Fibroblast of mammary gland (primary cell): ENCODE results near the gene ZRANB3.

Source experiments
- DNase-seq: peaks from one replicate; pipeline ENCODE4 v3.0.0-alpha.2; 2010; ENCODE audit warnings: low read depth
- H3K4me3 ChIP-seq: 2 replicates; pipeline ENCODE4 v1.5.1; 2011; ENCODE audit warnings: low read depth, mild to moderate bottlenecking, low read length, moderate library complexity; ENCODE audit not compliant: control insufficient read depth
- TF ChIP-seq, protein P1 (sequence below): conservative IDR thresholded peaks from 2 replicates; pipeline ENCODE4 v1.5.1; 2011; ENCODE audit warnings: low read depth, low read length, inconsistent platforms; ENCODE audit not compliant: control insufficient read depth, insufficient read depth

ZRANB3 gene

DNA sequence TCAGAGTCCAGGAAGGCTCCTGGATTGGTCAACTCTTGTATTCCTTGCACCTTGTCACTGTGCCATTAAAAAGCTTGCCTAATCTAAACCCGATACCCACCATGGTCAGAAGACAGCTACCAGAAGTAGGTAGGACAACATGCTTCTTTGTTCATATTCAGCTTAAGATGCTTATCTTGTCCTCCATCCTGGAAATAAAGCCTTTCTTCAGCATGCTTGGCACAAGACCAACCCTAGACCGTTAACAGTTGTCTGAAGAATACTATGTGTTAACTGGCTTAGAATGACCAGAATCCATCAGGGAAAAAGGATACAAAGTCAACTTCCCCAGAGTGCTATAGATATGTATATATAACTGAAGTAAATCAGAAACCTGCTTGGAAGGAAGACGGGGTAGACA, 193.9 kb downstream of the ZRANB3 start:
- no peak for DNase-seq
- H3K4me3 ChIP-seq = no peak overlapping the region
- TF ChIP-seq, protein P1, sequence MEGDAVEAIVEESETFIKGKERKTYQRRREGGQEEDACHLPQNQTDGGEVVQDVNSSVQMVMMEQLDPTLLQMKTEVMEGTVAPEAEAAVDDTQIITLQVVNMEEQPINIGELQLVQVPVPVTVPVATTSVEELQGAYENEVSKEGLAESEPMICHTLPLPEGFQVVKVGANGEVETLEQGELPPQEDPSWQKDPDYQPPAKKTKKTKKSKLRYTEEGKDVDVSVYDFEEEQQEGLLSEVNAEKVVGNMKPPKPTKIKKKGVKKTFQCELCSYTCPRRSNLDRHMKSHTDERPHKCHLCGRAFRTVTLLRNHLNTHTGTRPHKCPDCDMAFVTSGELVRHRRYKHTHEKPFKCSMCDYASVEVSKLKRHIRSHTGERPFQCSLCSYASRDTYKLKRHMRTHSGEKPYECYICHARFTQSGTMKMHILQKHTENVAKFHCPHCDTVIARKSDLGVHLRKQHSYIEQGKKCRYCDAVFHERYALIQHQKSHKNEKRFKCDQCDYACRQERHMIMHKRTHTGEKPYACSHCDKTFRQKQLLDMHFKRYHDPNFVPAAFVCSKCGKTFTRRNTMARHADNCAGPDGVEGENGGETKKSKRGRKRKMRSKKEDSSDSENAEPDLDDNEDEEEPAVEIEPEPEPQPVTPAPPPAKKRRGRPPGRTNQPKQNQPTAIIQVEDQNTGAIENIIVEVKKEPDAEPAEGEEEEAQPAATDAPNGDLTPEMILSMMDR = no peak

DNA sequence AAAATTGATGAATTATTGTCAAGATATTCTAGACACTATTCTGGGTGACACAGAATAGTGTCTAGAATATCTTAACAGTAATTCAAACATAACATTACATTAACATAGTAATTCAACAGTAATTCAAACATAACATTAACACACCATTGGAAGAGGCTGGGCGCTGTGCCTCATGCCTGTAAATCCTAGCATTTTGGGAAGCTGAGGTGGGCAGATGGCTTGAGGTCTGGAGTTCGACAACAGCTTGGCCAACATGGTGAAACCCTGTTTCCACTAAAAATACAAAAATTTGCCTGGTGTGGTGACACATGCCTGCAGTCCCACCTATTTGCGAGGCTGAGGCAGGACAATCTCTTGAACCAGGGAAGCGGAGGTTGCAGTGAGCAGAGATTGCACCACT, 195.8 kb downstream of the ZRANB3 start:
- TF ChIP-seq, protein P1 = no peak
- no peak for DNase-seq
- no peak overlapping the region for H3K4me3 ChIP-seq

DNA sequence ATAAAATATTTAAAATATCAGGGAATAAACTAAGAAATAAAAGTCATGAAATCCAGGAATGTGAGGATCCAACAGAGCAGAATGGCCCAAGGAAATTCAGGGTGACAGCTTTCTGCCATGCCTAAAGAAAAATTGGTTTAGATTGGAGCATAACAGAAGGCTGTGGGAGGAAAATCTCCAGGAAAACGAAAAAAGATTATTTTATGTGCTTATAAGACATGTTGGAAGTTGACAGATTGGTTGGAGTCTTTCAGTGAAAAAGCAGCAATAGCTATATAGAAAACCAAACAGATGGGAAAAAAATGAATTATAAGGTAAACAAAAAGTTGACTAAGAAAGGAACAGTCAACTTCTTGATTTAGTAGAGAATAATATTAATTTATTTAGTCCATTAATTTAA, 203.9 kb downstream of the ZRANB3 start:
- TF ChIP-seq, protein P1 = no peak
- H3K4me3 ChIP-seq = no peak overlapping the region
- no peak for DNase-seq

DNA sequence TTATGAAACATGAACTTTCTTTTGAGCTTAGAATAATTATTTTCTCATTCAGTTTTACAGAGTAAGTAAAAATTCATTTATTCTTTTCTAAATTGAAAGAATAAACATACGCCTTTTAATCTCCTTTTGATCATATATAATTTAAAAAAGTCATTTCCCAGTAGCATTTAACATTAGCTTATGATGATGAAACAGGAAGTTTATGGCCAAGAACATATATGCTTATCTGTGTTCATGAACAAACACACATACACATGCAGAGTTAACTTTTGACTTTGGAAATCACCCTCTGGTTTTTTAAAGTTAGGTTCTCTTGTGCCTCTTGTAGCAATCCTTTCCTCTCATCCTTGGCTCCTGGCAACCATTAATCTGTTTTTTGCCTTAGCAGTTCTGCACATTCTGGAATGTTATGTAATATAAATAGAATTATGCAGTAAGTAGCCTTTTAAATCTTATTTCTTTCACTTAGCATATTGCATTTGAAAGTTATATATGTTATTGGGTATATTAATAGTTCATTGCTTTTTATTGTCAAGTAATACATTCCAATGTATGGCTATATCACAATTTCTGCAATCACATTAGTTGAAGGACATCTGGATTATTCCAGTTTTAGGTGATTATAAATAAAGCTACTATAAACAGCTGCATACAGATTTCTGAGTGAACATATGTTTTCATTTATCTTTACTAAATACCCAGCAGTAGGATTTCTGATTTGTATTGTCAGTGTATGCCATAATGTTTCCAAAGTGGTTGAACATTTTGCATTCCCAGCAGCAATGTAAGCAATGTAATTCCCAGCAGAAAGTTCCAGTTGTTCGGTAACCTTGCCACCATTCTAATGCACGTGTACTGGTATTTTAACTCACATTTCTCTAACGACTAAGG, 210.3 kb downstream of the ZRANB3 start:
- no peak for DNase-seq
- TF ChIP-seq, protein P1 = no peak
- H3K4me3 ChIP-seq = no peak overlapping the region

DNA sequence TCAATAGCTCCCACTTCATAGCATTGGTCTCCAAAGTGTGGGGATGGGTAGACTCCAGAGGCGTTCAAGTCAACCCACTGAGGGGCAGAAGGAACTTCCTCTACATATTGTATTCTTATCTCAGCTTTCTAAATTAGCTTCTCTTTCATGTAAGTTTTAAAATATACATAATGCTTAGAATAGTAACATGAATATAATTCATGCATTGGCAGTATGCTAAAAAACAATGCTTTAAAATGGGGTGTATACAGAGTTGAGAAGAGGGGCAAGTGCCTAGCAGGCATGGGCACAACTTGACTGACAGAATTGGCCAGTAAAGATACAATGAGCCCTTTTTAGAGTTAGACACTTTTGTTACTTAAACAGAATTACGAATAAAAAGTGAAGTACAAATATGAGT, 212.2 kb downstream of the ZRANB3 start:
- no peak for DNase-seq
- TF ChIP-seq, protein P1 = no peak
- H3K4me3 ChIP-seq = no peak overlapping the region

DNA sequence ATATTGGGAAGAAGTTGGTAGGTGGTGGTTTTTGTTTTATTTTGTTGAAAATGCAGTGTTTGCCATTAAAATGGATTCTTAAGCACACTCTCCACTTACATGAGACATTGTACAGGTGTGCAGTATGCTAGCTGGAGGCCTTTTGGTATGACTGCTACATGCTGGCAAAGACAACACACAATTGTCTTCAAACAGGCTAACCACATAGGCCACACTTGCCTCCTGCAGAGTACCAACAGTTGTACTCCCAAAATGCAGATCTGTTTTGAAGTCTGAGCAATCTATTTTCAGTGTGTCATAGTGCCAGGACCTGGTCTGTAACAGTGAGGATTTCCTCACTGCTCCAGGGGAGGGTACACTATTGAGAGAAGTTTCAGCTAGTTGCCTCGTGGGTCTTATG, 213.6 kb downstream of the ZRANB3 start:
- no peak for DNase-seq
- H3K4me3 ChIP-seq = no peak overlapping the region
- TF ChIP-seq, protein P1 = no peak
